ENCODE measurements around the gene GCK. TPM values are rescaled to one million over a fixed set of nuclear protein-coding genes. Genes with fewer than 3 reads are reported as not detected.
A peak's percentile ranks its signal among the peaks of the same experiment; 100 is the strongest.

Gene GCK
- total and polyA plus RNA-seq, 2 donors (not counting 3 experiments of a cell fraction or from before 2014, with no cell fraction given): 0.17 to 0.51 TPM

GRCh38 chr7:44215531-44215930 lies 26.3 kb upstream of the GCK start:
- H3K79me2 ChIP-seq (ENCODE audit: control insufficient read depth, insufficient read depth, low read length): no peaks in the 10 kb centered on the region
- dilution Hi-C loops (cut with MboI; ENCODE audit: extremely low pct_ligation_motif_present, low sequenced_read_pairs): no loop called here

GRCh38 chr7:44213877-44214388 lies 24.7 kb upstream of the GCK start:
- Histone ChIP-seq H3K4me1 (ENCODE audit: control insufficient read depth, extremely low read depth, insufficient read depth, low read length) (no peaks in the 10 kb centered on the region), H3K27ac (ENCODE audit: insufficient read depth, low read depth, low read length) (no peak overlapping the region), H3K9me3 (replicated peaks; ENCODE audit: control insufficient read depth, insufficient read depth, low read length) (no peaks in the 10 kb centered on the region), H2AFZ (ENCODE audit: low read depth, low read length) (no peak overlapping the region), H3K36me3 (ENCODE audit: control insufficient read depth in 2 of 2, extremely low read depth in 1 of 2, insufficient read depth in 2 of 2, low read length in 2 of 2) (peaks cover 6 to 33% of the 10 kb centered on the region in 2 experiments), H4K20me1 (replicated peaks; ENCODE audit: control insufficient read depth, extremely low read depth, insufficient read depth, low read length) (no peaks in the 10 kb centered on the region), H3K27me3 (ENCODE audit: control insufficient read depth in 2 of 2, insufficient read depth in 2 of 2, low read length in 2 of 2) (no peaks in the 10 kb centered on the region), H3K9ac (replicated peaks; ENCODE audit: extremely low read depth, insufficient read depth, low read length) (no peak overlapping the region), H3K79me2 (ENCODE audit: control insufficient read depth, insufficient read depth, low read length) (no peaks in the 10 kb centered on the region), H3K4me2 (ENCODE audit: insufficient read depth, low read length) (no peak overlapping the region), H3K4me3 (replicated peaks in 1 of 3; ENCODE audit: insufficient read depth in 1 of 3, low read depth in 1 of 3, low read length in 3 of 3) (no peak overlapping the region), H3K9me1 (replicated peaks; ENCODE audit: control insufficient read depth, extremely low read depth, insufficient read depth, low read length) (no peaks in the 10 kb centered on the region)
- ChIA-PET CTCF (interaction anchor here (1.0 to 2.5 kb wide), 5 partner anchors 13 to 351 kb away, joined by 3 to 18 read pairs (median 4); partner anchors contain the start of genes POLD2 and YKT6), POLR2A (no interaction called here)
- dilution Hi-C loops (cut with MboI; ENCODE audit: extremely low pct_ligation_motif_present, low sequenced_read_pairs): no loop called here
- intact Hi-C loops (cut with micrococcal nuclease): loop anchor here (1.0 kb wide), 2 partner anchors 263 to 351 kb away; no protein-coding TSS in a partner anchor
- no peak for TF ChIP-seq FOS (IDR thresholded peaks at IDR 0.05; ENCODE audit: borderline replicate concordance, insufficient read depth, low read length)
- TF ChIP-seq JUN (IDR thresholded peaks at IDR 0.05; ENCODE audit: borderline replicate concordance, insufficient read depth, insufficient read length, low read depth): no peak
- no peak for TF ChIP-seq POLR2AphosphoS5 (IDR thresholded peaks at IDR 0.05; ENCODE audit: insufficient read depth, low read depth, low read length)
- TF ChIP-seq, protein P1, sequence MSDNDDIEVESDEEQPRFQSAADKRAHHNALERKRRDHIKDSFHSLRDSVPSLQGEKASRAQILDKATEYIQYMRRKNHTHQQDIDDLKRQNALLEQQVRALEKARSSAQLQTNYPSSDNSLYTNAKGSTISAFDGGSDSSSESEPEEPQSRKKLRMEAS (IDR thresholded peaks at IDR 0.05; ENCODE audit: insufficient read depth, insufficient read length): no peak
- no peak for TF ChIP-seq POLR2A (IDR thresholded peaks at IDR 0.05; ENCODE audit: low read depth, low read length)
- BruUV-seq (replicated peaks): TSS peak; percentile 21
- DNase-seq (ENCODE audit: low read depth, low spot score): no peak
- FAIRE-seq: no peak

More at GRCh38 chr7:44215531-44215930, 26.3 kb upstream of the GCK start:
- no peaks in the 10 kb centered on the region for H3K4me1 ChIP-seq (ENCODE audit: control insufficient read depth, extremely low read depth, insufficient read depth, low read length)
- H3K27me3 ChIP-seq (ENCODE audit: control insufficient read depth in 2 of 2, insufficient read depth in 2 of 2, low read length in 2 of 2): no peaks in the 10 kb centered on the region
- no peak for DNase-seq (ENCODE audit: low read depth, low spot score)
- no peak overlapping the region for H3K9ac ChIP-seq (replicated peaks; ENCODE audit: extremely low read depth, insufficient read depth, low read length)
- H2AFZ ChIP-seq (ENCODE audit: low read depth, low read length): no peak overlapping the region
- no peaks in the 10 kb centered on the region for H4K20me1 ChIP-seq (replicated peaks; ENCODE audit: control insufficient read depth, extremely low read depth, insufficient read depth, low read length)
- H3K9me1 ChIP-seq (replicated peaks; ENCODE audit: control insufficient read depth, extremely low read depth, insufficient read depth, low read length): no peaks in the 10 kb centered on the region
- H3K4me3 ChIP-seq (replicated peaks in 1 of 3; ENCODE audit: insufficient read depth in 1 of 3, low read depth in 1 of 3, low read length in 3 of 3): no peak overlapping the region
- TF ChIP-seq POLR2A (IDR thresholded peaks at IDR 0.05; ENCODE audit: low read depth, low read length): no peak
- TF ChIP-seq, protein P1 (IDR thresholded peaks at IDR 0.05; ENCODE audit: insufficient read depth, insufficient read length): no peak
- BruUV-seq (replicated peaks): no TSS peak
- intact Hi-C loops (cut with micrococcal nuclease): no loop called here
- FAIRE-seq: no peak
- ChIA-PET POLR2A (no interaction called here), CTCF (interaction anchor here (2.5 kb wide), 2 partner anchors 44 to 350 kb away, joined by 6 to 18 read pairs; no protein-coding TSS in a partner anchor)
- peaks cover 0 to 25% of the 10 kb centered on the region in 2 experiments for H3K36me3 ChIP-seq (ENCODE audit: control insufficient read depth in 2 of 2, extremely low read depth in 1 of 2, insufficient read depth in 2 of 2, low read length in 2 of 2)
- no peak overlapping the region for H3K4me2 ChIP-seq (ENCODE audit: insufficient read depth, low read length)
- H3K27ac ChIP-seq (ENCODE audit: insufficient read depth, low read depth, low read length): no peak overlapping the region
- H3K9me3 ChIP-seq (replicated peaks; ENCODE audit: control insufficient read depth, insufficient read depth, low read length): no peaks in the 10 kb centered on the region
